DMS79 treated with DMSO at 0.1 percent for 48 hours (cell line): ENCODE data around the gene MYOF.
A peak's percentile ranks its signal among the peaks of the same experiment; 100 is the strongest.
"Not testable (repeated sequence)": the region's sequence is repeated elsewhere in the genome, so short reads cannot be mapped to it uniquely, and the experiment has no call there.

Experiments
- DNase-seq: peaks from one replicate; lab custom pipeline; 2025; lab: John Stamatoyannopoulos, UW

MYOF gene

GRCh38 chr10:93346694-93347093 lies 135.4 kb downstream of the MYOF start:
- no peak for DNase-seq

- DNase-seq = no peak
Measured at GRCh38 chr10:93346108-93346507, 136.0 kb downstream of the MYOF start.

- no peak for DNase-seq
Measured at GRCh38 chr10:93344691-93345090, 137.4 kb downstream of the MYOF start.

- no peak for DNase-seq
Measured at GRCh38 chr10:93342921-93343320, 139.2 kb downstream of the MYOF start.

- no peak for DNase-seq
Measured at GRCh38 chr10:93342366-93342765, 139.8 kb downstream of the MYOF start.

- DNase-seq = no peak
Measured at GRCh38 chr10:93337309-93337721, 144.8 kb downstream of the MYOF start.

GRCh38 chr10:93336678-93337077 lies 145.5 kb downstream of the MYOF start:
- no peak for DNase-seq

- DNase-seq = no peak
Measured at GRCh38 chr10:93336110-93336509, 146.0 kb downstream of the MYOF start.

GRCh38 chr10:93334901-93335327 lies 147.2 kb downstream of the MYOF start:
- DNase-seq = peak; percentile 44

GRCh38 chr10:93334181-93334580 lies 148.0 kb downstream of the MYOF start:
- no peak for DNase-seq

- no peak for DNase-seq
Measured at GRCh38 chr10:93333278-93333978, 148.7 kb downstream of the MYOF start.

- no peak for DNase-seq
Measured at GRCh38 chr10:93330824-93331223, 151.3 kb downstream of the MYOF start.

GRCh38 chr10:93319896-93320295 lies 162.2 kb downstream of the MYOF start:
- DNase-seq = no peak

GRCh38 chr10:93319096-93319495 lies 163.0 kb downstream of the MYOF start:
- no peak for DNase-seq

- no peak for DNase-seq
Measured at GRCh38 chr10:93315246-93315645, 166.9 kb downstream of the MYOF start.

- not testable (repeated sequence) for DNase-seq
Measured at GRCh38 chr10:93314656-93315055, 167.5 kb downstream of the MYOF start.

- no peak for DNase-seq
Measured at GRCh38 chr10:93313798-93314197, 168.3 kb downstream of the MYOF start.

GRCh38 chr10:93309062-93309461 lies 173.1 kb downstream of the MYOF start:
- no peak for DNase-seq

- DNase-seq = no peak
Measured at GRCh38 chr10:93305122-93305521, 177.0 kb downstream of the MYOF start.

GRCh38 chr10:93300981-93301380 lies 181.2 kb downstream of the MYOF start:
- DNase-seq = no peak

GRCh38 chr10:93300288-93300917 lies 181.7 kb downstream of the MYOF start:
- no peak for DNase-seq

- no peak for DNase-seq
Measured at GRCh38 chr10:93299606-93300287, 182.4 kb downstream of the MYOF start.

- no peak for DNase-seq
Measured at GRCh38 chr10:93299195-93299594, 182.9 kb downstream of the MYOF start.
